ENCODE measurements around the gene SUPT3H. TPM values are rescaled to one million over a fixed set of nuclear protein-coding genes. Genes with fewer than 3 reads are reported as not detected.

SUPT3H gene
- total and polyA plus RNA-seq, 2 experiments from 2014 or later = 12.4 to 19.4 TPM

DNA sequence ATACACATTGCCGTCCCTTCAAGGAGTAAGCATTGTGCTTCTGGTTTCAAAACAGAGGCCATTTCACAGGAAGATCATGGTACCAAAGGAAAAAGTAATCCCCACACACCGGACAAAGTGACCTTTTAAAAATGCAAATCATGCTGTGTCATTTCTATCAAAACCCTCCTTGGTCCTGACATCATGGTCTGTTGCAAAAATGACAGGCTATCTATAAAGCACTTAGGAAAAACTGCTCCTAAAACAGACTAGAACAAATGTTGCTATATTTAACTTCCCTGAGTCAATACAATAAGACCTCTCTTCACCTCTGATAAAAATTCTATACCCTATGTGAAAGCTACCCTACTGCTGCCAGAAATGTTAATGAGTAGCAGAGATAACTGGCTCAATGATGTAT, 403.2 kb downstream of the SUPT3H start:
- H3K36me3 ChIP-seq = no peaks in the 10 kb centered on the region
- no peaks in the 10 kb centered on the region for H3K9me3 ChIP-seq (ENCODE audit: low read depth)
- DNase-seq (ENCODE audit: low read depth in 1 of 2, low spot score in 1 of 2) = no peak
- H3K4me1 ChIP-seq (ENCODE audit: low read depth) = peaks cover 4% of the 10 kb centered on the region
- H3K27ac ChIP-seq = no peak overlapping the region
- H3K4me3 ChIP-seq = no peak overlapping the region
- TF ChIP-seq, protein P1, sequence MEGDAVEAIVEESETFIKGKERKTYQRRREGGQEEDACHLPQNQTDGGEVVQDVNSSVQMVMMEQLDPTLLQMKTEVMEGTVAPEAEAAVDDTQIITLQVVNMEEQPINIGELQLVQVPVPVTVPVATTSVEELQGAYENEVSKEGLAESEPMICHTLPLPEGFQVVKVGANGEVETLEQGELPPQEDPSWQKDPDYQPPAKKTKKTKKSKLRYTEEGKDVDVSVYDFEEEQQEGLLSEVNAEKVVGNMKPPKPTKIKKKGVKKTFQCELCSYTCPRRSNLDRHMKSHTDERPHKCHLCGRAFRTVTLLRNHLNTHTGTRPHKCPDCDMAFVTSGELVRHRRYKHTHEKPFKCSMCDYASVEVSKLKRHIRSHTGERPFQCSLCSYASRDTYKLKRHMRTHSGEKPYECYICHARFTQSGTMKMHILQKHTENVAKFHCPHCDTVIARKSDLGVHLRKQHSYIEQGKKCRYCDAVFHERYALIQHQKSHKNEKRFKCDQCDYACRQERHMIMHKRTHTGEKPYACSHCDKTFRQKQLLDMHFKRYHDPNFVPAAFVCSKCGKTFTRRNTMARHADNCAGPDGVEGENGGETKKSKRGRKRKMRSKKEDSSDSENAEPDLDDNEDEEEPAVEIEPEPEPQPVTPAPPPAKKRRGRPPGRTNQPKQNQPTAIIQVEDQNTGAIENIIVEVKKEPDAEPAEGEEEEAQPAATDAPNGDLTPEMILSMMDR (IDR thresholded peaks at IDR 0.05; ENCODE audit: low read depth, low read length) = no peak
- H3K27me3 ChIP-seq = no peaks in the 10 kb centered on the region

DNA sequence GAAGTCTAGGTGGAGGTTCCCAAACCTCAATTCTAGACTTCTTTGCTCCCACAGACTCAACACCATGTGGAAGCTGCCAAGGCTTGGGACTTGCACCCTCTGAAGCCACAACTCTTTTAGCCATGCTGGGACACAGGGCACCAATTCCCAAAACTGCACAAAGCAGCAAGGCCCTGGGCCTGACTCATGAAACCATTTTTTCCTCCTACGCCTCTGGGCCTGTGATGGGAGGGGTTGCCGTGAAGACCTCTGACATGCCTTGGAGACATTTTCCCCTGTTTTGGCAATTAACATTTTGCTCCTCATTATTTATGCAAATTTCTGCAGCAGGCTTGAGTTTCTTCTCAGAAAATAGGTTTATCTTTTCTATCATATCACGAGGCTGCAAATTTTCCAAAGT, 405.0 kb downstream of the SUPT3H start:
- peaks cover 4% of the 10 kb centered on the region for H3K4me1 ChIP-seq (ENCODE audit: low read depth)
- H3K27me3 ChIP-seq = no peaks in the 10 kb centered on the region
- H3K9me3 ChIP-seq (ENCODE audit: low read depth) = no peaks in the 10 kb centered on the region
- no peak overlapping the region for H3K27ac ChIP-seq
- H3K4me3 ChIP-seq = no peak overlapping the region
- H3K36me3 ChIP-seq = no peaks in the 10 kb centered on the region
- no peak for DNase-seq (ENCODE audit: low read depth in 1 of 2, low spot score in 1 of 2)
- TF ChIP-seq, protein P1 (IDR thresholded peaks at IDR 0.05; ENCODE audit: low read depth, low read length) = no peak

- DNase-seq (ENCODE audit: low read depth in 1 of 2, low spot score in 1 of 2) = peak in 1 of 2 donors; percentile 41
- Histone ChIP-seq H3K27me3 (no peaks in the 10 kb centered on the region), H3K9me3 (ENCODE audit: low read depth) (no peaks in the 10 kb centered on the region), H3K27ac (no peak overlapping the region), H3K36me3 (no peaks in the 10 kb centered on the region), H3K4me3 (no peak overlapping the region), H3K4me1 (ENCODE audit: low read depth) (no peaks in the 10 kb centered on the region)
- TF ChIP-seq, protein P1 (IDR thresholded peaks at IDR 0.05; ENCODE audit: low read depth, low read length) = no peak
Observed at GRCh38 chr6:44969446-44970185, 408.1 kb downstream of the SUPT3H start.

DNA sequence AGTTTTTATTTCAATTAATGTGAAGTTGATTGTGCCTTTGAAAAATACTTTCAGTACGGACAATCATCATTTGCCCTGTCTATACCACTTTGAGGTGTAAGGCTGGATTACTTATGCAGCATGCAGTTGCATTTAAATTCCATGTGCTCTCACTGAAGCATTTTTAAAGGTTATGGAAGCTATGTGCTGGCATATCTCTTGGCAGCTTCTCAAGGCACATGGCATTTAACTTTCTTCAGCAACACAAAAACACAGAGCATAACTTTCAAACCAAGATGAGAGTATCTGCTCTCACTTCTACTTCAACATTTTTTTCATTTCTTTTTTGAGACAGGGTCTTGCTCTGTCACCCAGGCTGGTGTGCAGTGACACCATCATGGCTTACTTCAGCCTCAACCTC, 410.3 kb downstream of the SUPT3H start:
- H3K9me3 ChIP-seq (ENCODE audit: low read depth) = no peaks in the 10 kb centered on the region
- no peaks in the 10 kb centered on the region for H3K27me3 ChIP-seq
- no peaks in the 10 kb centered on the region for H3K36me3 ChIP-seq
- TF ChIP-seq, protein P1 (IDR thresholded peaks at IDR 0.05; ENCODE audit: low read depth, low read length) = no peak
- no peak overlapping the region for H3K27ac ChIP-seq
- peak in 1 of 2 donors; percentile 38 for DNase-seq (ENCODE audit: low read depth in 1 of 2, low spot score in 1 of 2)
- no peaks in the 10 kb centered on the region for H3K4me1 ChIP-seq (ENCODE audit: low read depth)
- no peak overlapping the region for H3K4me3 ChIP-seq

GRCh38 chr6:44966449-44967092, 411.2 kb downstream of the SUPT3H start:
- Histone ChIP-seq H3K27me3 (no peaks in the 10 kb centered on the region), H3K4me3 (no peak overlapping the region), H3K4me1 (ENCODE audit: low read depth) (no peaks in the 10 kb centered on the region), H3K27ac (no peak overlapping the region), H3K36me3 (no peaks in the 10 kb centered on the region), H3K9me3 (ENCODE audit: low read depth) (no peaks in the 10 kb centered on the region)
- TF ChIP-seq, protein P1 (IDR thresholded peaks at IDR 0.05; ENCODE audit: low read depth, low read length) = no peak
- peak in 1 of 2 donors; percentile 81 for DNase-seq (ENCODE audit: low read depth in 1 of 2, low spot score in 1 of 2)
